ENCODE results near the gene ABCD1.

Gene ABCD1

DNA sequence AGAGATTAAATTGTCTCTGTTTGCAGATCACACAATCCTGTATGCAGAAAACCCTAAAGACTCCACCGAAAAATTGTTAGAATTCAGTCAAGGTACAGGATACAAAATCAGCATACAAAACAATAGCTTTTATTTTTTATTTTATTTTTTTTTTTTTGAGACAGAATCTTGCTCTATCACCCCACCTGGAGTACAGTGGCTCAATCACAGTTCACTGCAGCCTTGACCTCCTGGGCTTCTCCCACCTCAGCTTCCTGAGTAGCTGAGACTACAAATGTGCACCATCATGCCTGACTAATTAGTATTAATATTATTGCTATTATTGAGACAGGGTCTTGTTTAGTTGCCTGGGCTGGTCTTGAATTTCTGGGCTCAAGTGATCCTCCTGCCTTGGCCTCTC, 30.5 kb downstream of the ABCD1 start:
- FAIRE-seq (no peak), DNase-seq (ENCODE audit: low spot score) (no peak)

DNA sequence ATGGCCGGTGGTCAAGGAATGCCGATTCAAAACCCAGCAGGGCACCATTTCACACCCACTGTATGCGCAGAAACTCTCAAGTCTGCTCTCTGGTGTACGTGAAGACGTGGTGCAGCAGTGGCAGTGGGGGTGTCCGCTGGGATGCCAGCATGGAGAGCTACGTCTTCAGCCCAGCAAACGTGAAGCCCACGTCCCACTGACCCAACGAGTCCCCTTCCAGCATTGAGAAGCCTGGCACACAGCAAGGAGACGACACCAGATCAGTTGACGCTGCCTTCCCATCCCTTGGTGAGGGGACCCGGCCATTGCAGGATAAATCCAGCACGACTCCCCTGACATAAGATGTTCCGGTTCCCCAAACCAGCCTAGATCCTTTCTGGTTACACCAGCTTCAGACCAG, 37.2 kb downstream of the ABCD1 start:
- FAIRE-seq = no peak

DNA sequence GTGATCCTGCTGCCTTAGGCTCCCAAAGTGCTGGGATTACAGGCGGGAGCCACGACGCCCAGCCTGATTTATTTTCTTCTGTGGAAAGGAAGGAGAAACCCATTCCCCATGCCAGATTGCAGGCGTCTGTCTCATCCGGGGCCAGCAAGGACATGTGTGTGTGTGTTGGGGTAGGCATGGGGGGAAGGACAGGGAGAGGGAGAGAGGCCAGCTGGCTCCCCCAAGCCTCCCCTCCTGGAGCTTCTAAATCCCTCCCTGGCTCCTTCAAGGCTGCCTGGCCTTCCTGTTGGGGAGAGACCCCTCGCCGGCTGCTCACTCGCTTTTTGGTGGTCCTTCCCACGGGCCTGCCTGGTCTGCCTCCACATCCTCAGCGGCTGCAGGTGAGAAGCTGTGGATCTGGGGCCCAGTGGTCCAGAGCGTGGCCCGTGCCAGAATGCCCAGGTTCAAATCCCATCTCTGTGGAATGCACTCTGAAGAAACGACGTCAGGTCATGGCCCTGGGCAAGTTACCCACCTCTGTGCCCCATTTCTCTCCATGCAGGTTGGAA, 38.0 kb downstream of the ABCD1 start:
- FAIRE-seq = no peak
- DNase-seq (ENCODE audit: low spot score) = no peak

More for the DNA sequence above, 37.2 kb downstream of the ABCD1 start:
- no peak for DNase-seq (ENCODE audit: low spot score)

DNA sequence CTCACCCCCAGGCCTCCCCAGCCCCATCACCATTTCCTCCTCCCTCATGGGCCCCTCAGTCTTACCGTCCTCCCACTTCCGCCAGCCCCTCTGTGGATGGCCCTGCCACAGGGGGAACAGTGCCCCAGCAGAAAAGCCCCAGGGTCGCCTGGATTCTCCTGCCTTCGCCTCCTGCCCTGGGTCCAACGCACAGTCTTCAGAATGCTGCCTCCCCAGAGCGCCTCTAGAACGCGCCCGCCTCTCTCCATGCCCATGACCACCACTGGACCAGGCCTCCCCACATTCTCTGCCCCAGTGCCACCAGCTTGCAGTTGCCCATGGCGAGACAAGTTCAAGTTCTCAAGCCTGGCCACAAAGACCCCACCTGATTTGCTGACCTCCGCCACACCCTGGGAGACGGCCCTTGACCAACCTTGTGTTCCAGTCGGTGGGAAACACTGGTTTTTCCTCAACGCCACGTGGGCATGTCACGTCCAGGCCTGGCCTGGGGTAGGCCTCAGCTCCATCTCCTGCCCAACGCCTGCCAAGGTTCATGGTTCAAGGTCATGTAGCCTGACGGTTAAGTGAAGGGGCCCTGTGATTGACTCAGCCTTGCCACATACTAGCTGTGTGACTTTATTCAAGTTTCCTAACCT, 38.8 kb downstream of the ABCD1 start:
- no peak for FAIRE-seq
- no peak for DNase-seq (ENCODE audit: low spot score)

DNA sequence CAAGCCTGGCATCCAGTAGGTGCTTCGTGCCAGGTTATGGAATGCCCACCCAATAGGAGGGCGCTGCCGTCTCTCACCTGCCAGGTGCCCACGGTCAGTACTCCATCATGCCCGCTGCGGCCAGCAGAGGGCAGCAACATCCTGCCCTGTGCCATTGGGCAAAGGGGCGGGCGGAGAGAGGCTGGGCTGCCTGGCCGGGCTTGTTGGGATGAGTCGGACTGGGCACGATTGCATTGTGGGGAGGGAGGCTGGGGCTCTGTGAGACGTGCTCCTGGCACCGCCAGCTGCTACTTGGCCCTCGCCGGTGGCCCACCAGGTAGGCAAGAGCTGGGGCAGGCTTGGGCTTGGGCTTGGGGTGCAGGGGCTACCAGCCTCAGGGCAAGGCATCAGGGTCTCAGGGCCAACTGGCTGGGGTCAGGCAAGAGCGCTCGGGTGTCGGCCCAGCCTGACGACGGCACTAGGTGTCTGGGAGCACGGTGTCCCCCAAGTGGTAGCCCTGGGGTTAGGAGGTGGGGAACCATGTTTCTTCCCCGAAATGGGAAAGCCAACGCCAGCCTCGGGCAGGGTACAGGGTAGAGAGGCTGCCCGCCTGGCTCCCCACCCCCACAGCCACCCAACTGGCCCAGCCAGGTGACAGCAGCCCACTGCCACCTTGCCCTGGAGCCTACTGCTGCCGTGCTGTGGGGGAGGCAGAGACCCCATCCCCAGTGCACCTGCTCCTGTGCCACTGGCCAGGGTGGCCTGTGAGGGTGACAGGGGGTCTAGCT, 39.5 kb downstream of the ABCD1 start, which contains the start of gene PLXNB3:
TSS of gene PLXNB3 (plus strand) at position 261 of the 767 bp plus-strand sequence. CDS start 1,287 bp downstream, outside the sequence.
- DNase-seq (ENCODE audit: low spot score) (peak; percentile 64), FAIRE-seq (peak; percentile 73)

DNA sequence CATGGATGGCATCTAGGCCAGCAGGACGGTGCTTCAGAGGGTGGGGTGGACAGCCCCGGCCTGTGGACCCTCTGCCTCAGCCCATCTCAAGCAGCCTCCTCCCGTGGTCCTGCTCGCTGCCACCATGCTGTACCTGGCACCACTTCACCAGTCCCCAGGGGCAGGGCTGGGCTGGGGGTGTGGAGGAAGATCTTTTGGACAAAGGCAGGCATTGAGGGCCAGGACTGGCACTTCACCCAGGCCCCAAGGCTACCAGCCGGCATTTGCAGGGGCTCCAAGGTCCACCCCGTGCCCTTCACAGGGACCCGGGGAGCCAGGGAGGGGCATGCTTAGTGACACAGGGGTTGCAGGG, 40.1 kb downstream of the ABCD1 start:
- no peak for DNase-seq (ENCODE audit: low spot score)

DNA sequence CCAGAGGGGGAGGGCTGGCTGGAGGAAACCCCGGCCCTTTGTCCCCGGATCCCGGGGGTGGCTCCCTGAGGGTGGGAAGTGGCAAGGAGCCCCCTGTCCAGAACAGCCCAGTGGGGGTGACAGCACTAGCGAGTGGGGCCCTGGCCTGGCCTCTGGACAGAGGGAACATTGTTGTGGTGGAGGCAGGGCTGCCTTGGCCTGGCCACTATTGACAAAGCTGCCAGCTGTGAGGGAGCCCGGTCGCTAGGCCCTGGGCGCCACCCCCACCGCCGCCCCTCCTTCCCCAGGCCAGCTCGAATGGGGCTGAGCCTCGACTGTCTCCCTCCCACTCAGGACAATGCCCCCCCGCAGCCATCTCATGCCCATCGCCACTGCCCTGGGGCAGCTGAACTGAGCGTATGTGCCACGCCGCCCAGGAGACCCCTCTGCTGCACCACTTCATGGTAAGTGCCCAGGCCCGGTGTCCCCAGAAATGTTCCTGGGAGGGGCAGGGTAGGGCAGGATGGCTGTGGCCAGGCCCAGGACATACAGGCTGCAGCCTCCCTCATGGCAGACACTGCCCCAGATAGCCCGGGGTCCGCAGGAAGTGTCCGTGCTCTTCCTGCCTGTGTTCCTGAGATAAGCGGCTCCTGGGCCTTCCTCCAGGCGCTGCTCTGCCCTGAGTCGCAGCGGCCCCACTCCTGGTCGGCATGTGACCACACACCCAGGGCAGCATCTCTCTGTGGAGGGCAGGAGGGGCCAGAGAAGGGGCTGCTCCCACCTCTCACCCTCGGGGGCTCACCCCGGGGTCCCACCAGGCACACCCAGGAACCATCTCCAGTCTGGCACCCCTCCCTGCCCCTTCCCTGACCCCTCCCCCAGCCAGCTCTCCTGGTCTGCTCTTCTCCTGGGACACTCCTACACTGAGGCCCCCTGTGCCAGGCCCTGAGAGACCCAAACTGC, 40.8 kb downstream of the ABCD1 start:
- FAIRE-seq (no peak), DNase-seq (ENCODE audit: low spot score) (peak; percentile 10)

More for the DNA sequence above, 40.1 kb downstream of the ABCD1 start:
- no peak for FAIRE-seq

DNA sequence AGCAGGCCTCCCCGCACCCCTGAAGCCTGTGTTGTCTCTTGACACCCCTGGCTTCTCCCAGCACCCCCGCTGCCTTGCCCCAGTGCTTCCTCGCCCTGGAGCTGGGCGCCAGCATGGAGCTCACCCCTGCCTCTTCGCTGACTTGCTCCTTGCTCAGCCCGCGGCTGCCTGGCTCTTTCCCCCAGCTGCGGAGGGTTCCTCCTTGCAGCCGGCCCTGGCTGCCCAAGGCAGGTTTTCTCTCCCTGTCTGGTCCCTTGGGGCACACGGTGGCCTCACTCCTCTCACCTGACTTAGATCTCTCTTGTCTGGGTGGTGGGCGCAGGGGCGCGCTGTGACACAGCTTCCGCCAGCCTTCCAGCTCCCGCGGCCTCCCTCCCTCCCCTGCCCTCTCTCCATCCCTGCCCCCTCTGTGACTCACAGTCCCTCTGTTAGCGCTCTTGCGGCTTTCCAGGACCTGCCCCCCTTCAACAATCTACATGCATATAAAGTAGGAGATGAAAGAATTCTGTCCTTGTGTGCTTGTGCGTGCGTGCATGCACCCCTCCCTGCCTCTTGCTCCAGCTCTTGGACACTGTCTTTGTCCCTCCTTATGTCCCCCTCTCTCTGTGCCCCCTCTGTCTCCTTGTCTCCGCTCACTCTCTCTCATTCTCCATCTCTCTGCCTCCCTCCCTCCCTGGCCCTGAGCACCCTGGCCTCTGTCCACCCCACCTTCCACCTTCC, 41.6 kb downstream of the ABCD1 start:
- DNase-seq (ENCODE audit: low spot score) = peak; percentile 65
- FAIRE-seq = peak; percentile 31

DNA sequence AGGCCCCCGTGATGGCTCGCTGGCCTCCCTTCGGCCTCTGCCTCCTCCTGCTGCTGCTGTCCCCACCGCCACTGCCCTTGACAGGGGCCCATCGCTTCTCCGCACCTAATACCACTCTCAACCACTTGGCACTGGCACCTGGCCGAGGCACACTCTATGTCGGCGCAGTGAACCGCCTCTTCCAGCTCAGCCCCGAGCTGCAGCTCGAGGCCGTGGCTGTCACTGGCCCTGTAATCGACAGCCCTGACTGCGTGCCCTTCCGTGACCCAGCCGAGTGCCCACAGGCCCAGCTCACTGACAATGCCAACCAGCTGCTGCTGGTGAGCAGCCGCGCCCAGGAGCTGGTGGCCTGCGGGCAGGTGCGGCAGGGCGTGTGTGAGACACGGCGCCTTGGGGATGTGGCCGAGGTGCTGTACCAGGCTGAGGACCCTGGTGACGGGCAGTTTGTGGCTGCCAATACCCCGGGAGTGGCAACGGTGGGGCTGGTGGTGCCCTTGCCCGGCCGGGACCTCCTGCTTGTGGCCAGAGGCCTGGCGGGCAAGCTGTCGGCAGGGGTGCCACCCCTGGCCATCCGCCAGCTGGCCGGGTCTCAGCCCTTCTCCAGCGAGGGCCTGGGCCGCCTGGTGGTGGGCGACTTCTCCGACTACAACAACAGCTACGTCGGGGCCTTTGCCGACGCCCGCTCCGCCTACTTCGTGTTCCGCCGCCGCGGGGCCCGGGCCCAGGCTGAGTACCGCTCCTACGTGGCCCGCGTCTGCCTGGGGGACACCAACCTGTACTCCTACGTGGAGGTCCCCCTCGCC, 42.4 kb downstream of the ABCD1 start:
- FAIRE-seq = no peak
- no peak for DNase-seq (ENCODE audit: low spot score)

DNA sequence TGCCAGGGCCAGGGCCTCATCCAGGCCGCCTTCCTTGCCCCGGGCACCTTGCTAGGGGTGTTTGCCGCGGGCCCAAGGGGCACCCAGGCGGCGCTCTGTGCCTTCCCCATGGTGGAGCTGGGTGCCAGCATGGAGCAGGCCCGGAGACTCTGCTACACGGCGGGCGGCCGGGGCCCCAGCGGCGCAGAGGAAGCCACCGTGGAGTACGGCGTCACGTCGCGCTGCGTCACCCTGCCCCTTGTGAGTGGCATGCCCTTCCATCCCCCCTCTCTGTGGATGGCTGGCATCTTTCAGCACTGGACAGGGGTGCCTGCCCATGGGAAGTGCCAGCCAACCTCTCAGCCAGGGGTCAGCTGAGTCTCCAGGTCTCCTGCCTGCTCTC, 43.0 kb downstream of the ABCD1 start:
- FAIRE-seq = no peak
- DNase-seq (ENCODE audit: low spot score) = no peak

DNA sequence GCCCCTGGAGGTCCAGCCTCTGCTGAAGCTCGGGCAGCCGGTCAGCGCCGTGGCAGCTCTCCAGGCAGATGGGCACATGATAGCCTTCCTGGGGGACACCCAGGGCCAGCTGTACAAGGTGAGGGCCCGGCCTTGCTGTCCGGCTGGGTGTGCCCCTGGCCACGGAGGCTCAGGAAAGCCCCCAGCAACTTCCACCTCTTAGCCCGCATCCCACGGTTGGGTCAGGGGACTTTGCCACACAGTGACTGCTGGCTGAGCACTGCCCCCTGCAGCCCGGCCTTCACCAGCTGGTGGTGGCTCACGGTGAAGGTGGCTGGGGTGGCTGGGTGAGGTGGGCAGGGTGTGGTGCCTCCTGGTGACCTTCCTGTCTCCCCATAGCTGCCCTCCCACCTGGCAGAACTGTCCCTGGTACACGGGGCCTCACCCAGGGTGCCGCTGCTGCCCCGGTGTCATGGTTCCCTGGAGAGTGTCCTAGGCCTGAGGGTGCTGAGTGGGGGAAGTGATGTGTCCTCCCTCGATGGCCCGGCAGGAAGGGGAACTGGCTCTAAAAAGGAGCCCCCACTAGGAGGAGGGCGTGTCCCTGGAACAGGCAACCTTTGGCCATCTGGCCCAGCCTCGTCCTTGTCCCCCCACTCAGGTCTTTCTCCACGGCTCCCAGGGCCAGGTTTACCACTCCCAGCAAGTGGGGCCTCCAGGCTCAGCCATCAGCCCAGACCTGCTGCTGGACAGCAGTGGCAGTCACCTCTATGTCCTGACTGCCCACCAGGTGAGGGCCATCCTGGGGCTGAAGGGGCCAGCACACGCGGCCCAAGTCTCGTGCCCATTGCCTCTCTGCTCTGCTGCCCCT, 43.9 kb downstream of the ABCD1 start:
- FAIRE-seq (no peak), DNase-seq (ENCODE audit: low spot score) (no peak)

DNA sequence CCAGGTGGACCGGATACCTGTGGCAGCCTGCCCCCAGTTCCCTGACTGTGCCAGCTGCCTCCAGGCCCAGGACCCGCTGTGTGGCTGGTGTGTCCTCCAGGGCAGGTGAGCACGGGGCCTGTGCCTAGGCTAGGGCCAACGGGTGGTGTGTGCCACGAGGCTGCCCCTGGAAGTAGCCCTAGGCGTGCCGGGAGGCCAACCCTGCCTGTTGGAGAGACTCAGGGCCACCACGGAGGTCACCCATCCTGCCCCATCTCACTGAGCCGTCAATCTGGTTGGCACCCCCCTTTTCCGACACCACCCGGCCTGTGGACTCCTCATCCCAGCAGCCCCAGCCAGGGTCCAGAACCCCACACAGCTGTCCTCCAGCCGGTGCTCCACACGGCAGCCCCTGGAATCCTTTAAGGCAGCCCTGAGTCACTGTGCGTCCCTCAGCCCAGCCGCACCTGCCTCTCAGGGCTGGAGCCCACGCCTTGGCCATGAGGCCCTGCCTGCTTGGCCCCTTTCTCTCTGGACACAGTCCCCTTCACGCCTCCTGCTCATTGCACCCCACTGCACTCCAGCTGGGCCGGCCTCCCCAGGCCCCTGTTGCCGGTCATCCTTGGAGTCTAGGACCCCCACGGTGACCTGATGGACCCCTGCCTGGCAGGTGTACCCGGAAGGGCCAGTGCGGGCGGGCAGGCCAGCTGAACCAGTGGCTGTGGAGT, 44.7 kb downstream of the ABCD1 start:
- DNase-seq (ENCODE audit: low spot score) = no peak
- FAIRE-seq = no peak

DNA sequence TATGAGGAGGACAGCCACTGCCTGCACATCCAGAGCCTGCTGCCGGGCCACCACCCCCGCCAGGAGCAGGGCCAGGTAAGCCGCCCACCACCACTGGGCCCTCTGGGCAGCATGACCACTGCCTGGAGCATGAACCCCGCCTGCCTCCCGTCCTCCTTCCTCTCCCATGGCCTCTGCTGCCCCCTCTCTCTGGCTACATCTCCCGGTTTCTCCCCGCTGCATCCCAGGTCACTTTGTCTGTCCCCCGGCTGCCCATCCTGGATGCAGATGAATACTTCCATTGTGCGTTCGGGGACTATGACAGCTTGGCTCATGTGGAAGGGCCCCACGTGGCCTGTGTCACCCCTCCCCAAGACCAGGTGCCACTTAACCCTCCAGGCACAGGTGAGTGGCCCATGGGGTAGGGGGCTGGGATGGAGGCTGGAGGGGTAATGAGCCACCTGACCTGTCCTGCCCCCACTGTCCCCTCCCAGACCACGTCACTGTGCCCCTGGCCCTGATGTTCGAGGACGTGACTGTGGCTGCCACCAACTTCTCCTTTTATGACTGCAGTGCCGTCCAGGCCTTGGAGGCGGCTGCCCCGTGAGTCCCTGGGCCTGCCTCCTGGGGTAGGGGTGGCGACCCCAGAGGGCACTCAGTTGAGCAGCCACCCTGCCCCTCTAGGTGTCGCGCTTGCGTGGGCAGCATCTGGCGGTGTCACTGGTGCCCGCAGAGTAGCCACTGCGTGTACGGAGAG, 45.4 kb downstream of the ABCD1 start:
- DNase-seq (ENCODE audit: low spot score) (no peak), FAIRE-seq (no peak)

DNA sequence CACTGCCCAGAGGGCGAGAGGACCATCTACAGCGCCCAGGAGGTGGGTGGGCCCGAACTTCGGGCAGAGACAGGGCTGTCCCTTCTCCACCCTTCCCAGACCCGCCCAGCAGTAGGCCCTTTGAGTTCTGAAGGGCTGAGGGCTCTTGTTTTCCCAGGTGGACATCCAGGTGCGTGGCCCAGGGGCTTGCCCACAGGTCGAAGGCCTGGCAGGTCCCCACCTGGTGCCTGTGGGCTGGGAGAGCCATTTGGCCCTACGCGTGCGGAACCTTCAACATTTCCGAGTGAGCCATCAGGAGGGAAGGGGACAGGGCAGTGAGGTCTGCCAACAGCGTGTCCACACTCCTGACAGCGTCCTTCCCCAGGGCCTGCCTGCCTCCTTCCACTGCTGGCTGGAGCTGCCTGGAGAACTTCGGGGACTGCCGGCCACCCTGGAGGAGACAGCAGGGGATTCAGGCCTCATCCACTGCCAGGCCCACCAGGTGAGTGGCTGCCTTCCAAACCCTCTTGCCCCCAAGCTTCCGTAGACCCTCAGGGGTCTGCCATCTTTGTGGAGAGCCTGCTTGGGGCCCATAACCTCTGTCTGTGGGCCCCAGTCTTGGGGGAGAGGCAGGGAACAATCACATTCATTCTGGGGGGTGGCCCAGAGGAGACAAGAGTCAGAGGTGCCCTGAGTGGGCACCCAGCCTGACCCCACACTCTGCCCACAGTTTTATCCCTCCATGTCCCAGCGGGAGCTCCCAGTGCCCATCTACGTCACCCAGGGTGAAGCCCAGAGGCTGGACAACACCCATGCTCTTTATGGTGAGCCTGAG, 46.2 kb downstream of the ABCD1 start:
- FAIRE-seq (no peak), DNase-seq (ENCODE audit: low spot score) (no peak)

DNA sequence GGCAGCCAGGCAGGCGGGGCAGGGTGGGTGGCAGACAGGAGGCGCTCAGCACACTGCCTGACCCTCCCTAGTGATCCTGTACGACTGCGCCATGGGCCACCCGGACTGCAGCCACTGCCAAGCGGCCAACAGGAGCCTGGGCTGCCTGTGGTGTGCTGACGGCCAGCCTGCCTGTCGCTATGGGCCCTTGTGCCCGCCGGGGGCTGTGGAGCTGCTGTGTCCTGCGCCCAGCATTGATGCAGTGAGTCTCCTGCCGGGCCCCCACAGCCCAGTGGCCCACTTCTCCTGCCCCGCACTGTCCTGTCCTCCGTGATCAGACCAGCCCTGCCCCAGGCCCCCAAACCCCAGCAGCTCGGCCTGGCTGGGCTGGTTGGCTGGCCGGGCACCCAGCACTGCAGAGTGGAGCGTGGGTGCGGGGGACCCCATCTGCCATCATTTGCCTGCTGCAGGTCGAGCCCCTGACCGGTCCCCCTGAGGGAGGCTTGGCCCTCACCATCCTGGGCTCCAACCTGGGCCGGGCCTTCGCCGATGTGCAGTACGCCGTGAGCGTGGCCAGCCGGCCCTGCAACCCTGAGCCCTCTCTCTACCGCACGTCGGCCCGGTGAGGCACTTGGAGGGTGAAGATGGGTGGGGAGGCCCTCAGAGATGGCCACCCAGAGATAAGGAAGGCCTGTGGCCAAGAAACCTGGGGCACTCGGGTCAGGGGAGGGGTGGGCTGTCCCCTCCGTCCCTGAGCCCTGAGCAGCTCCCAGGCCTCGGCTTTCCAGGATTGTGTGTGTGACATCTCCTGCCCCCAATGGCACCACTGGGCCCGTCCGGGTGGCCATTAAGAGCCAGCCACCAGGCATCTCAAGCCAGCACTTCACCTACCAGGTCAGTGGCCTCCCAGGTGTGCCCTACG, 47.0 kb downstream of the ABCD1 start:
- FAIRE-seq (no peak), DNase-seq (ENCODE audit: low spot score) (no peak)

All from RCC 7860 (cell line).